GM13976 (cell line): ENCODE results near the gene SYT12.
A peak's percentile ranks its signal among the peaks of the same experiment; 100 is the strongest.

Experiments used
- DNase-seq: peaks from one replicate; pipeline ENCODE4 v3.0.0; 2012; ENCODE audit warnings: low spot score
- in situ Hi-C: fragments of 300-500 bp; cut with MboI; formaldehyde crosslinking; loops from one replicate; pipeline ENCODE4 v1.12.0; 2022; ENCODE audit warnings: low sequenced_read_pairs, mixed read lengths, inconsistent platforms; ENCODE audit not compliant: unreplicated experiment
- TF ChIP-seq, protein P1 (sequence below): IDR thresholded peaks from 2 replicates; pipeline ENCODE4 v1.5.1; 2012; ENCODE audit warnings: borderline replicate concordance, mild to moderate bottlenecking; ENCODE audit not compliant: insufficient read depth; ENCODE audit errors: extremely low read depth, missing control alignments, control extremely low read depth

SYT12 gene

DNA sequence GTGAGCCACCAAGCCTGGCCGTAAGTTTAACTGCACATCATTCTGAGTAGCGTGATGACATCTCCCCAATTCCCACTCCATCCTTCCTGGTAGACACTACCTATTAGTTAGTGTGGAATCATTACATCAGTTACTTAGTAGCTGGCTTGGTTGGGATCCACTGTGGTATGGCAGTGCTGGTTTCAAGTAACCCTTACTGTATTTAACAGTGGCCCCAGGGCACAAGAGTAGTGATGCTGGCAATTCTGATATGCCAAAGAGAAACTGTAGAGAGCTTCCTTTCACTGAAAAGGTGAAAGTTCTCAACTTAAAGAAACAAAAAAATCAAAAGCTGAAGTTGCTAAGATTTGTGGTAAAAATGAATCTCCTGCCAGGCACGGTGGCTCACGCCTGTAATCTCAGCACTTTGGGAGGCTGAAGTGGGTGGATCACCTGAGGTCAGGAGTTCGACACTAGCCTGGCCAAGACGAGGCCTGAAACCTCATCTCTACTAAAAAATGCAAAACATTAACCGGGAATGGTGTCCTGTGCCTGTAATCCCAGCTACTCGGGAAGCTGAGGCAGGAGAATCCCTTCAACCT lies 60.9 kb downstream of the SYT12 start:
- in situ Hi-C loops: loop anchor here (10.0 kb wide), 1 partner anchor 91 kb away; no protein-coding TSS in a partner anchor
- TF ChIP-seq, protein P1, sequence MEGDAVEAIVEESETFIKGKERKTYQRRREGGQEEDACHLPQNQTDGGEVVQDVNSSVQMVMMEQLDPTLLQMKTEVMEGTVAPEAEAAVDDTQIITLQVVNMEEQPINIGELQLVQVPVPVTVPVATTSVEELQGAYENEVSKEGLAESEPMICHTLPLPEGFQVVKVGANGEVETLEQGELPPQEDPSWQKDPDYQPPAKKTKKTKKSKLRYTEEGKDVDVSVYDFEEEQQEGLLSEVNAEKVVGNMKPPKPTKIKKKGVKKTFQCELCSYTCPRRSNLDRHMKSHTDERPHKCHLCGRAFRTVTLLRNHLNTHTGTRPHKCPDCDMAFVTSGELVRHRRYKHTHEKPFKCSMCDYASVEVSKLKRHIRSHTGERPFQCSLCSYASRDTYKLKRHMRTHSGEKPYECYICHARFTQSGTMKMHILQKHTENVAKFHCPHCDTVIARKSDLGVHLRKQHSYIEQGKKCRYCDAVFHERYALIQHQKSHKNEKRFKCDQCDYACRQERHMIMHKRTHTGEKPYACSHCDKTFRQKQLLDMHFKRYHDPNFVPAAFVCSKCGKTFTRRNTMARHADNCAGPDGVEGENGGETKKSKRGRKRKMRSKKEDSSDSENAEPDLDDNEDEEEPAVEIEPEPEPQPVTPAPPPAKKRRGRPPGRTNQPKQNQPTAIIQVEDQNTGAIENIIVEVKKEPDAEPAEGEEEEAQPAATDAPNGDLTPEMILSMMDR: no peak
- no peak for DNase-seq

DNA sequence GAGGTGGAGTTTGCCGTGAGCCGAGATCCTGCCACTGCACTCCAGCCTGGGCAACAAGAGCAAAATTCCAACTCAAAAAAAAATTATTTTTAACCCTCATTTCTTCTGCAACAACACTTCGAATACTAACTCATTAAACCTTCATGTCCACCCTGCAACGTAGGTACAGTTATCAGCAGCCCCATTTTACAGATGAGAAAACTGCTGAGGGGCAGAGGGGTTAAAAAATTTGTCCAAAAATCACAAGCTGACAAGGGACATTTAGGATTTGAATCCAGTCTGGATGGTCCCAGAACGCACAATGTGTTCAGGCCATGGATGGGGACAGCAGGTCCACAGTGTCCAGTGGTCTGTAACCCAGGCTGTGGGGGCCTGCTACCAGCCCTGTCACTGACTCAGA lies 62.7 kb downstream of the SYT12 start:
- in situ Hi-C loops: loop anchor here (10.0 kb wide), 1 partner anchor 89 kb away; no protein-coding TSS in a partner anchor
- no peak for DNase-seq

DNA sequence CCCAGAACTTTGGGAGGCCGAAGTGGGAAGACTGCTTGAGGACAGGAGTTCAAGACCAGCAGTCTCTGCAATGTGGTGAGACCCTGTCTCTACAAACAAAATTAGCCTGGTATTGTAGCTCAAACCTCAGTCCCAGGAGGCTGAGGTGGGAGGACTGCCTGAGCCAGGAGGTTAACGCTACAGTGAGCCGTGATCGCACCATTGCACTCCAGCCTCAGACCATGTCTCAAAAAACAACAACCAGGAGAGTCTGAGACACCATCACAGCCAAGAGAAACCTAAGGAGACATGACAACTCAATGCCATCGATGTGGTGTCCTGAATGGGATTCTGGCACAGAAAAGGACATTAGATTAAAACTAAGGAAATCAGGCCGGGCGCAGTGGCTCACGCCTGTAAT lies 67.8 kb downstream of the SYT12 start:
- in situ Hi-C loops: no loop called here
- DNase-seq: no peak

More for the DNA sequence above, 62.7 kb downstream of the SYT12 start:
- TF ChIP-seq, protein P1: no peak

DNA sequence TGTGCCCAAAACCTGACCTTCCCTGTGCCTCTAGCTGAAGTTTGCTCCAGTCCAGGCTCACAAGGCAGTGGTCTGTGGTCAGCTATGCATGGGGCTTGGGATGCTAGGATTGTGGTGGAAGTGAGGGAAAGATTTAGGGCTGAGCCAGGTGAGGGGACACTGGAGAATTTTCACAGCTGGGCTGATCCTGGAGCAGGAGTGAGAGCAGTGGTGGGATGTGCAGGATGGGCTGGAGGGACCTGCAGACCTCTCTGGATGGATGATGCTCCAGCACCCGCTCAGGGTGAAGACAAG lies 72.2 kb downstream of the SYT12 start:
- no peak for DNase-seq
- TF ChIP-seq, protein P1: no peak
- in situ Hi-C loops: no loop called here

More for the DNA sequence above, 67.8 kb downstream of the SYT12 start:
- TF ChIP-seq, protein P1: no peak

DNA sequence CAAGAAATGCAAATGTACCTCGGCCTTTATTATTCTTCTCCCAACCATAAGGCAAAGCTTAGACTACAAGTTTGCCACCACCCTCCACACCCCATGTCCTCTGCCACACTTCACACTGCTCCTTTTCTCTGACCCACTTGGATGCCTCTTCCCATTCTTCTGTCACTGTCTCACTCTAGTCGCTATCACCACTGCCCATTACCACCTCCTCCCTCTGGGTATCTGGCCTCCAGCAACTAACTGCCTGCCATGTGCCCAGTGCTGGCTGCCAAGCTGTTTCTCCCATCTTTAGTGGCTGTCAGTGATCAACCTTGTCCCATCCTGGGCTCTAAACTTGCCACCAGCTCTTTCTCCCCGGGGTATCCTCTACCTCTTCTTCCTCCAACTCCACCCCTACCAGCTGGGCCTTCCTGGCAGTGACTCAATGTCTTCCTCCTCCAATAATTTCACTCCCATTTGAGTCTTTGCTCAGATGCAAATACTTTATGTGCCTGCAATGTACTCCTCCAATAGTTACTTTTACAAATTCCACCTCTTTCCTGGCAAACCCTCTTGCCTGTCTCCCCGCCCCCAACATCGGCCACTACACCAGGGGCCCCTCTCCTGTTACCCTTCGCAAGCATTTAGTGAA lies 76.0 kb downstream of the SYT12 start:
- no peak for DNase-seq
- TF ChIP-seq, protein P1: no peak
- in situ Hi-C loops: no loop called here

DNA sequence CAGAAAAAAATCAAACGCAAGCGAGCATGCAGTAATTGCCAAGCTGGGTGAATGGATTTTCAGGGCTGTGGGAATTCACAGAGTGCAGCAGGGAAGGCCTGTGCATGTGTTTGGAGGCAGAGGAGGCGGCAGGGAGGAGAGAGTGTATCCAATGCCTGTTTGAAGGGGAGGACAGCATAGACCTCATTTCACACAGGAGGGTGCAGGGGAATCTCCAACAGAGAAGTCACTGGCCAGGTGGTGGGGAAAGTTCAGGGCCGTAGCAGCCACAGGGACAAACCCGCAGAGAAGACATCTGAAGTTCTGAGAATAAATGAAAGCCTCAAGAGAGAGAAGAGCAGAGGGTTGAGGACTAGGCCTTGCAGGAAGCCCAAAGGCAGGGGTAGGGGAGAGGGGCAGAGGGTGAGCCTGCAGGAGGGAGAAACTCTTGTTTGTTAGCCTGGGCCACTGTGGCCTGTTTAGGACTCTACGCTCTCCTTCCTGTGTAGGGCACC lies 76.9 kb downstream of the SYT12 start:
- peak; percentile 68 for DNase-seq
- in situ Hi-C loops: no loop called here
- TF ChIP-seq, protein P1: no peak
